Breast epithelium (tissue), 3 donors: Measurements from ENCODE around the gene LMNTD1.

Experiments used
- CTCF ChIP-seq, 3 donors: fragments of 450-650 bp; IDR thresholded peaks; one replicate each; pipeline ENCODE4 v1.5.1; 2016 to 2017; ENCODE audit warnings: antibody characterized with exemption in 3 of 3, mild to moderate bottlenecking in 3 of 3, moderate library complexity in 3 of 3
- POLR2A ChIP-seq: fragments of 450-650 bp; IDR thresholded peaks from one replicate; pipeline ENCODE4 v1.6.1; 2016; ENCODE audit warnings: antibody characterized with exemption, mild to moderate bottlenecking, moderate library complexity
- POLR2AphosphoS5 ChIP-seq, 3 donors: sonication (generic); formaldehyde crosslinking; IDR thresholded peaks; one replicate each; pipeline ENCODE4 v1.6.1; 2017; ENCODE audit warnings: antibody characterized with exemption in 3 of 3

GRCh38 chr12:25472453-25472852 is 80.6 kb downstream of the LMNTD1 start:
- TF ChIP-seq CTCF (IDR thresholded peaks at IDR 0.05) (no peak), POLR2A (no peak), POLR2AphosphoS5 (IDR thresholded peaks at IDR 0.05) (no peak)
